Measurements from ENCODE around the gene PLEKHM3. TPM values are rescaled to one million over a fixed set of nuclear protein-coding genes. Genes with fewer than 3 reads are reported as not detected.

Gene PLEKHM3
- total and polyA plus RNA-seq, 4 experiments from 2014 or later, result 2.9 to 16.1 (median 9.3) TPM

GRCh38 chr2:207852791-207853190 is 172.5 kb downstream of the PLEKHM3 start:
- Histone ChIP-seq H3K36me3 (ENCODE audit: insufficient read depth, low read length) (no peaks in the 10 kb centered on the region), H3K4me1 (ENCODE audit: insufficient read depth, low read length) (no peaks in the 10 kb centered on the region), H3K4me3 (ENCODE audit: low read length in 2 of 2) (no peak overlapping the region), H3K27ac (ENCODE audit: low read depth, low read length) (no peak overlapping the region), H3K9me3 (ENCODE audit: control insufficient read depth in 1 of 2, low read length in 2 of 2) (no peaks in the 10 kb centered on the region), H3K27me3 (ENCODE audit: insufficient read depth, low read length) (no peaks in the 10 kb centered on the region)
- H3K9me3 Mint-ChIP-seq, result no peaks in the 10 kb centered on the region
- CTCF ChIA-PET (ENCODE audit: partially characterized antibody), result no interaction called here
- intact Hi-C loops (cut with micrococcal nuclease), result no loop called here
- no peaks in the 10 kb centered on the region for H3K4me1 Mint-ChIP-seq
- no peak for DNase-seq
- POLR2A ChIA-PET (ENCODE audit: partially characterized antibody), result no interaction called here
- no peak overlapping the region for H3K27ac Mint-ChIP-seq
- H3K36me3 Mint-ChIP-seq, result peaks cover 4 to 50% of the 10 kb centered on the region in 2 donors
- H3K4me3 Mint-ChIP-seq, result no peak overlapping the region
- H3K27me3 Mint-ChIP-seq, result no peaks in the 10 kb centered on the region

- Histone ChIP-seq H3K9me3 (ENCODE audit: control insufficient read depth in 1 of 2, low read length in 2 of 2) (no peaks in the 10 kb centered on the region), H3K4me1 (ENCODE audit: insufficient read depth, low read length) (no peaks in the 10 kb centered on the region), H3K27me3 (ENCODE audit: insufficient read depth, low read length) (no peaks in the 10 kb centered on the region), H3K36me3 (ENCODE audit: insufficient read depth, low read length) (no peaks in the 10 kb centered on the region), H3K4me3 (ENCODE audit: low read length in 2 of 2) (no peak overlapping the region), H3K27ac (ENCODE audit: low read depth, low read length) (no peak overlapping the region)
- intact Hi-C loops (cut with micrococcal nuclease), result no loop called here
- H3K9me3 Mint-ChIP-seq, result no peaks in the 10 kb centered on the region
- H3K4me1 Mint-ChIP-seq, result no peaks in the 10 kb centered on the region
- ChIA-PET POLR2A (ENCODE audit: partially characterized antibody) (no interaction called here), CTCF (ENCODE audit: partially characterized antibody) (no interaction called here)
- H3K27ac Mint-ChIP-seq, result no peak overlapping the region
- no peaks in the 10 kb centered on the region for H3K27me3 Mint-ChIP-seq
- H3K36me3 Mint-ChIP-seq, result peaks cover 3 to 31% of the 10 kb centered on the region in 2 donors
- H3K4me3 Mint-ChIP-seq, result no peak overlapping the region
- no peak for DNase-seq
Measured at GRCh38 chr2:207849443-207849842, 175.9 kb downstream of the PLEKHM3 start.

- Mint-ChIP-seq H3K4me1 (no peaks in the 10 kb centered on the region), H3K4me3 (no peak overlapping the region), H3K27me3 (no peaks in the 10 kb centered on the region), H3K36me3 (peaks cover 3 to 31% of the 10 kb centered on the region in 2 donors), H3K27ac (no peak overlapping the region), H3K9me3 (no peaks in the 10 kb centered on the region)
- Histone ChIP-seq H3K4me1 (ENCODE audit: insufficient read depth, low read length) (no peaks in the 10 kb centered on the region), H3K27me3 (ENCODE audit: insufficient read depth, low read length) (no peaks in the 10 kb centered on the region), H3K27ac (ENCODE audit: low read depth, low read length) (no peak overlapping the region), H3K4me3 (ENCODE audit: low read length in 2 of 2) (no peak overlapping the region), H3K9me3 (ENCODE audit: control insufficient read depth in 1 of 2, low read length in 2 of 2) (no peaks in the 10 kb centered on the region), H3K36me3 (ENCODE audit: insufficient read depth, low read length) (no peaks in the 10 kb centered on the region)
- ChIA-PET CTCF (ENCODE audit: partially characterized antibody) (no interaction called here), POLR2A (ENCODE audit: partially characterized antibody) (no interaction called here)
- intact Hi-C loops (cut with micrococcal nuclease), result no loop called here
- no peak for DNase-seq
Measured at GRCh38 chr2:207848545-207848928, 176.8 kb downstream of the PLEKHM3 start.

- H3K9me3 Mint-ChIP-seq, result no peaks in the 10 kb centered on the region
- H3K36me3 Mint-ChIP-seq, result peaks cover 3 to 31% of the 10 kb centered on the region in 2 donors
- intact Hi-C loops (cut with micrococcal nuclease), result no loop called here
- no peaks in the 10 kb centered on the region for H3K36me3 ChIP-seq (ENCODE audit: insufficient read depth, low read length)
- no peak for DNase-seq
- POLR2A ChIA-PET (ENCODE audit: partially characterized antibody), result no interaction called here
- H3K4me3 Mint-ChIP-seq, result no peak overlapping the region
- no peak overlapping the region for H3K4me3 ChIP-seq (ENCODE audit: low read length in 2 of 2)
- no peaks in the 10 kb centered on the region for H3K27me3 Mint-ChIP-seq
- H3K27ac ChIP-seq (ENCODE audit: low read depth, low read length), result no peak overlapping the region
- CTCF ChIA-PET (ENCODE audit: partially characterized antibody), result no interaction called here
- no peaks in the 10 kb centered on the region for H3K27me3 ChIP-seq (ENCODE audit: insufficient read depth, low read length)
- no peaks in the 10 kb centered on the region for H3K9me3 ChIP-seq (ENCODE audit: control insufficient read depth in 1 of 2, low read length in 2 of 2)
- H3K4me1 Mint-ChIP-seq, result no peaks in the 10 kb centered on the region
- H3K27ac Mint-ChIP-seq, result no peak overlapping the region
- no peaks in the 10 kb centered on the region for H3K4me1 ChIP-seq (ENCODE audit: insufficient read depth, low read length)
Measured at GRCh38 chr2:207847807-207848544, 177.4 kb downstream of the PLEKHM3 start.

GRCh38 chr2:207847098-207847806 is 178.1 kb downstream of the PLEKHM3 start:
- POLR2A ChIA-PET (ENCODE audit: partially characterized antibody), result no interaction called here
- H3K27me3 ChIP-seq (ENCODE audit: insufficient read depth, low read length), result no peaks in the 10 kb centered on the region
- H3K4me3 ChIP-seq (ENCODE audit: low read length in 2 of 2), result no peak overlapping the region
- Mint-ChIP-seq H3K9me3 (no peaks in the 10 kb centered on the region), H3K4me3 (no peak overlapping the region), H3K27ac (no peak overlapping the region), H3K4me1 (no peaks in the 10 kb centered on the region), H3K36me3 (peaks cover 3 to 31% of the 10 kb centered on the region in 2 donors), H3K27me3 (no peaks in the 10 kb centered on the region)
- no peaks in the 10 kb centered on the region for H3K4me1 ChIP-seq (ENCODE audit: insufficient read depth, low read length)
- no peak overlapping the region for H3K27ac ChIP-seq (ENCODE audit: low read depth, low read length)
- no peaks in the 10 kb centered on the region for H3K9me3 ChIP-seq (ENCODE audit: control insufficient read depth in 1 of 2, low read length in 2 of 2)
- CTCF ChIA-PET (ENCODE audit: partially characterized antibody), result no interaction called here
- DNase-seq, result no peak
- intact Hi-C loops (cut with micrococcal nuclease), result no loop called here
- H3K36me3 ChIP-seq (ENCODE audit: insufficient read depth, low read length), result no peaks in the 10 kb centered on the region

GRCh38 chr2:207845202-207845864 is 180.0 kb downstream of the PLEKHM3 start:
- Histone ChIP-seq H3K27me3 (ENCODE audit: insufficient read depth, low read length) (no peaks in the 10 kb centered on the region), H3K4me3 (ENCODE audit: low read length in 2 of 2) (no peak overlapping the region), H3K4me1 (ENCODE audit: insufficient read depth, low read length) (no peaks in the 10 kb centered on the region), H3K9me3 (ENCODE audit: control insufficient read depth in 1 of 2, low read length in 2 of 2) (no peaks in the 10 kb centered on the region), H3K27ac (ENCODE audit: low read depth, low read length) (no peak overlapping the region), H3K36me3 (ENCODE audit: insufficient read depth, low read length) (no peaks in the 10 kb centered on the region)
- no peak overlapping the region for H3K27ac Mint-ChIP-seq
- CTCF ChIA-PET (ENCODE audit: partially characterized antibody), result interaction anchor here (1.2 to 1.5 kb wide), 3 partner anchors 10 to 30 kb away, joined by 3 read pairs; no protein-coding TSS in a partner anchor
- H3K4me1 Mint-ChIP-seq, result no peaks in the 10 kb centered on the region
- H3K36me3 Mint-ChIP-seq, result peaks cover 3 to 18% of the 10 kb centered on the region in 2 donors
- no peaks in the 10 kb centered on the region for H3K27me3 Mint-ChIP-seq
- no peak for DNase-seq
- H3K9me3 Mint-ChIP-seq, result no peaks in the 10 kb centered on the region
- intact Hi-C loops (cut with micrococcal nuclease), result no loop called here
- POLR2A ChIA-PET (ENCODE audit: partially characterized antibody), result no interaction called here
- no peak overlapping the region for H3K4me3 Mint-ChIP-seq

- Histone ChIP-seq H3K4me3 (ENCODE audit: low read length in 2 of 2) (no peak overlapping the region), H3K27me3 (ENCODE audit: insufficient read depth, low read length) (no peaks in the 10 kb centered on the region), H3K36me3 (ENCODE audit: insufficient read depth, low read length) (no peaks in the 10 kb centered on the region), H3K4me1 (ENCODE audit: insufficient read depth, low read length) (no peaks in the 10 kb centered on the region), H3K27ac (ENCODE audit: low read depth, low read length) (no peak overlapping the region), H3K9me3 (ENCODE audit: control insufficient read depth in 1 of 2, low read length in 2 of 2) (no peaks in the 10 kb centered on the region)
- ChIA-PET POLR2A (ENCODE audit: partially characterized antibody) (no interaction called here), CTCF (ENCODE audit: partially characterized antibody) (interaction anchor here (1.2 to 1.5 kb wide), 2 partner anchors 9 to 31 kb away, joined by 3 read pairs; no protein-coding TSS in a partner anchor)
- Mint-ChIP-seq H3K27ac (no peak overlapping the region), H3K36me3 (peaks cover under 1 to 11% of the 10 kb centered on the region in 2 donors), H3K4me1 (no peaks in the 10 kb centered on the region), H3K4me3 (no peak overlapping the region), H3K9me3 (no peaks in the 10 kb centered on the region), H3K27me3 (no peaks in the 10 kb centered on the region)
- intact Hi-C loops (cut with micrococcal nuclease), result no loop called here
- no peak for DNase-seq
Measured at GRCh38 chr2:207844648-207845047, 180.7 kb downstream of the PLEKHM3 start.

Measured in CD4-positive, alpha-beta memory T cell (primary cell).